PFSK-1 (cell line): ENCODE measurements around the gene ANKRD9.

Experiments used
- FOXP2 ChIP-seq: optimal IDR thresholded peaks from 2 replicates; pipeline ENCODE3; 2011; ENCODE audit warnings: borderline replicate concordance, control low read depth, inconsistent platforms; ENCODE audit not compliant: insufficient read depth; ENCODE audit errors: extremely low read length, extremely low read depth
- POLR2AphosphoS5 ChIP-seq: IDR thresholded peaks from 2 replicates; pipeline ENCODE4 v1.6.1; 2012; ENCODE audit warnings: low read depth, mild to moderate bottlenecking, control low read depth, low read length, moderate library complexity
- REST ChIP-seq, 2 experiments: IDR thresholded peaks; 2 replicates each; pipeline versions ENCODE4 v1.6.1 to v1.8.0; 2011 to 2012; ENCODE audit warnings: low read depth in 2 of 2, low read length in 2 of 2, control low read depth in 1 of 2, inconsistent platforms in 1 of 2, mild to moderate bottlenecking in 1 of 2, moderate library complexity in 1 of 2; ENCODE audit not compliant: insufficient read depth in 1 of 2
- SIN3A ChIP-seq: IDR thresholded peaks from 2 replicates; pipeline ENCODE4 v1.6.1; 2012; ENCODE audit warnings: mild to moderate bottlenecking, low read length, moderate library complexity, borderline replicate concordance; ENCODE audit not compliant: insufficient read depth
- TAF1 ChIP-seq: IDR thresholded peaks from 2 replicates; pipeline ENCODE4 v1.6.1; 2012; ENCODE audit warnings: low read length, control low read depth, borderline replicate concordance; ENCODE audit not compliant: insufficient read depth

GRCh38 chr14:102508774-102509745, 516 bp downstream of the ANKRD9 start:
- no peak for TF ChIP-seq REST (IDR thresholded peaks at IDR 0.05; ENCODE audit: insufficient read depth in 1 of 2, low read depth in 2 of 2, low read length in 2 of 2)
- no peak for TF ChIP-seq POLR2AphosphoS5
- no peak for TF ChIP-seq SIN3A
- TF ChIP-seq FOXP2, result no peak
- no peak for TF ChIP-seq TAF1
